WI38 (cell line): ENCODE measurements around the gene FOXJ3.

Source experiments
- H3K4me3 ChIP-seq: 2 replicates; pipeline ENCODE4 v1.5.1; 2011; ENCODE audit warnings: low read depth, mild to moderate bottlenecking, control low read depth, low read length
- TF ChIP-seq, protein P1 (sequence below): IDR thresholded peaks from 2 replicates; pipeline ENCODE4 v1.5.1; 2012; ENCODE audit warnings: low read depth, mild to moderate bottlenecking, control low read depth, low read length

FOXJ3 gene

DNA sequence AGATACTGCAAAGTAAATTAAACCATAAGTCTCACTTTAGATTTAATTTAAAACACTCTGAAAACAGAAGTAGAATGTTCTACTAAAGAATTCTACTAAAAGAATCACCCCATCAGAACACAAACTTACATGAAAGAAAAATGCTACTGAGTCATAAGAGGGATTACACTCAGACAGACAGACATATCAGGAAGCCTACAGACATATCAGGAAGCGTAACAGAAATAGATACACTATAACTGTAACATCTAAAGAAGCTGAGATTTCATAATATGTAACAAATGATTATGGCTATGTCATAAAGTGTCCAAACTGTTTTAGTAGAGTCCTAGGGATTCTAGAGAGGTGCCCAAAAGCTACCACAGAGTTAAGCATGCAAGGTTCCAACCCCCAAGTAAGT, 23.9 kb downstream of the FOXJ3 start:
- TF ChIP-seq, protein P1, sequence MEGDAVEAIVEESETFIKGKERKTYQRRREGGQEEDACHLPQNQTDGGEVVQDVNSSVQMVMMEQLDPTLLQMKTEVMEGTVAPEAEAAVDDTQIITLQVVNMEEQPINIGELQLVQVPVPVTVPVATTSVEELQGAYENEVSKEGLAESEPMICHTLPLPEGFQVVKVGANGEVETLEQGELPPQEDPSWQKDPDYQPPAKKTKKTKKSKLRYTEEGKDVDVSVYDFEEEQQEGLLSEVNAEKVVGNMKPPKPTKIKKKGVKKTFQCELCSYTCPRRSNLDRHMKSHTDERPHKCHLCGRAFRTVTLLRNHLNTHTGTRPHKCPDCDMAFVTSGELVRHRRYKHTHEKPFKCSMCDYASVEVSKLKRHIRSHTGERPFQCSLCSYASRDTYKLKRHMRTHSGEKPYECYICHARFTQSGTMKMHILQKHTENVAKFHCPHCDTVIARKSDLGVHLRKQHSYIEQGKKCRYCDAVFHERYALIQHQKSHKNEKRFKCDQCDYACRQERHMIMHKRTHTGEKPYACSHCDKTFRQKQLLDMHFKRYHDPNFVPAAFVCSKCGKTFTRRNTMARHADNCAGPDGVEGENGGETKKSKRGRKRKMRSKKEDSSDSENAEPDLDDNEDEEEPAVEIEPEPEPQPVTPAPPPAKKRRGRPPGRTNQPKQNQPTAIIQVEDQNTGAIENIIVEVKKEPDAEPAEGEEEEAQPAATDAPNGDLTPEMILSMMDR = no peak
- no peak overlapping the region for H3K4me3 ChIP-seq

DNA sequence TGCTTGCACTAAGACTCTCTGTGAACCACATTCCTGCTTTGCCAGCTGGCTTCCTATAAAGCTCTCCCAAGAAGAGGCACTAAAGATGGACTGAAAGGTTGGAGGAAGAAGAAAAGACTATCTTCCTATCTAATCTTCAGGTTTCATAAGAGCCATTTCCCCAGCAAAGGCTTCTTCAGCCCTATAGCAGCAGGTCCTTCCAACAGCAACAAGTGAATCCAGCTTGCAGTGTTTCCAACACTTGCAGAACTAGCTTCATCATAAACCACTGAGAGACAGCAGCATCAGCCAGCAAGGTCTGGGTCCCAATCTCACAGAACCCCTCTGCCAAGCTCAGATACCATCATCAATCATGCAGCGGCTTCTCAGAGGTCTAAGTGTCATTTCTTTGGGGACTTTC, 28.1 kb downstream of the FOXJ3 start:
- TF ChIP-seq, protein P1 = no peak
- H3K4me3 ChIP-seq = no peak overlapping the region

DNA sequence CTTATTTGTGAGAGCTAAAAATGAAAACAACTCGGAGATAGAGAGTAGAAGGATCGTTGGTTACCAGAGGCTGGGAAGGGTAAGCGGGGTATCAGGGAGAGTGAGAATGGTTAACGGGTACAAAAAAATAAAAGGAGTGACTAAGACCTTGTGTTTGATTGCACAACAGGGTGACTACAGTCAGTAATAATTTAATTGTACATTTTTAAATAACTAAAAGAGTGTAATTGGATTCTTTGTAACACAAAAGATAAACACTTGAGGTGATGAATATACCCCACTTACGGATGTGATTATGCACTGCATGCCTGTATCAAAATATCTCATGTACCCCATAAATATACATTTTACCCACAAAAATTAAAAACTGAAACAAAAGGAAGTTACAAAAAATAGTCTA, 29.4 kb downstream of the FOXJ3 start:
- TF ChIP-seq, protein P1 = no peak
- no peak overlapping the region for H3K4me3 ChIP-seq

DNA sequence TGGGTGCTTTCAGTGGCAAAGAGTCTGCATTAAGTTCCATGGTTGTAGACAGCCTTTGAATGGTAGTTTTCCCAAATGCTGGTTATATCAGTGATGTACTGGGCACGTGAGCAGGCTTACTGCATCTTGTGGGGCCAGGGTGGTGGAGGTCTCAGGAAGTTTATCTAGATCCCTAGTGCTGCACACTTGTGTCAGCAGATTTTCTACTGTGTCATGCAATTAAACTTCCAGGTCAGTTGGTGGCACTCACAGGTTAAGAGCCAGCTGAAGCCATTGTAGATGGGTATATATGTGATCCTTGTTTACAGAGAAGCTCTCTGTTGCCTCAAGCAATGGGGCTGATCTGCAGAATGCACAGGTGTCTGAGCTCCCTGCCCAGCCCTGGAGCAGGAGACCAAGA, 33.0 kb downstream of the FOXJ3 start:
- TF ChIP-seq, protein P1 = no peak
- H3K4me3 ChIP-seq = no peak overlapping the region

DNA sequence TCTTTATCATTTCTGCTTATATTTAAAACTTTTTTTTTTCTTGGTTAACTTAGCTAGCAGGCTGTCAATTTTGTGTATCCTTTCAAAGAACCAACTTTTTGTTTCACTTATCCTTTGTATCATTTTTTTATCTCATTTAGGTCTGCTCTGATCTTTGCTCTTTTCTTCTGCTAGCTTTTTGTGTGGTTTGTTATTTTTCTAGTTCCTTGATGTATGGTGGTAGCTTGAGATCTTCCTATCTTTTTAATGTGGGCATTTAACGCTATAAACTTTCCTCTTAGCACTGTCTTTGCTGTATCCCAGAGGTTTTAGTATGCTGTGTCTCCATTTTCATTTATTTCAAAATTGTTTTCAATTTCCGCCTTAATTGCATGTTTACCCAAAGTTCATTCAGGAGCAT, 36.5 kb downstream of the FOXJ3 start:
- TF ChIP-seq, protein P1 = no peak
- no peak overlapping the region for H3K4me3 ChIP-seq

DNA sequence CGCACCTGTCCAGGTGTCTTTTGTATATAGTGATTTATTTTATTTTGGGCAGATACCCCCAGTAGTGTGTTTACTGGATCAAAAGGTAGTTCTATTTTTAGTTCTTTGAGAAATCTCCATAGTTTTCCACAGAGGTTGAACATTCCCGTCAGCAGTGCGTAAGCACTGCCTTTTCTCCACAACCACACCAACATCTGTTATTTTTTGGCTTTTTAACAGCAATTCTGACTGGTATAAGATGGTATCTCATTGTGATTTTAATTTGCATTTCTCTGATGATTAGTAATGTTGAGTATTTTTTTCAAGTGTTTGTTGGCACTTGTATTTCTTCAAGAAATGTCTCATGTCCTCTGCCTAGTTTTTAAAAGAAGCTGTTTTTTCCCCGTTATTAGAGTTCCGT, 39.2 kb downstream of the FOXJ3 start:
- H3K4me3 ChIP-seq = no peak overlapping the region

DNA sequence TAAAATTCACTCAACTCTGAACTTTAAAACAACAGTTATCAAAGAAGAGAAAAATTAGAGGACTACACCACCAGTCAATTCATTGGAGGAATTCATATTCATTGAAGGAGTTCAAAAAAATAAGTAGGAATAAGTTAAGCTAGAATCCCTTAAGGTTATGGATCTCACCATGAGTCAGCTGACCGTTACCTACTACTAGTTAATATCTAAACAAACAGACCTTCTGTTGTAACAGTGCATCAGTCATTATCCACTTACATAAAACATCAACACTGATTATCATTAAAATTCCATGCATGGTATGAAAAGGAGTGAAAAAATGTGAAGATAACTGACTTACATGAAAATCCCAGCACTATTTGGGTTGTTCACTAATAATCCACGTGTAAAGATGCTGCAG, 44.9 kb downstream of the FOXJ3 start:
- TF ChIP-seq, protein P1 = no peak

More for the DNA sequence above, 39.2 kb downstream of the FOXJ3 start:
- TF ChIP-seq, protein P1 = no peak

More for the DNA sequence above, 44.9 kb downstream of the FOXJ3 start:
- no peak overlapping the region for H3K4me3 ChIP-seq
